Measurements from ENCODE around the gene GBA2. TPM values are rescaled to one million over a fixed set of nuclear protein-coding genes. Genes with fewer than 3 reads are reported as not detected.

Gene GBA2
- total and polyA plus RNA-seq, 2 experiments from 2014 or later: 58.5 to 80.2 TPM

DNA sequence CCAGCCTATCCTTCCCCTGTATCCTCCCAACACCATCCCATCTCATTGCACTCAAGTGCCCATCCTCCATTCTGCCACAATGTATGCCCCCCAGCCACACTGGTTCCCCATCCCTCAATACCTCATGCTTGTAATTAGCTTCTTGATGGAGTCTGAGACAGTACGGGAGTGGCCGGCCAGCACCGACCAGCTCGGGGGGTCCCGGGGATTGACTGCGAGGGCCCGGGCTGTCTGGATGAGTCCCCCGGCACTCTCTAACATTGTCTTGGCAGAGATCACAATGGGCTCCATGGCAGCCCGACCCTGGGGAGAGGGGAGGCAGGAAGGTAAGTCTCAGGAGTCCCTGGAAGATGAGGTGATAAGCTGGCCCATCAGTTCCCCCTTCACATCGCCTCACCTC, 42.1 kb downstream of the GBA2 start:
- no peaks in the 10 kb centered on the region for H3K9me2 ChIP-seq (replicated peaks; ENCODE audit: insufficient read depth)
- peaks cover 4% of the 10 kb centered on the region for H3K36me3 ChIP-seq (replicated peaks; ENCODE audit: insufficient read depth, low read depth)
- no peak overlapping the region for H2AFZ ChIP-seq
- H3K4me1 ChIP-seq (ENCODE audit: insufficient read depth): no peaks in the 10 kb centered on the region
- H3K27ac ChIP-seq: no peak overlapping the region
- no peaks in the 10 kb centered on the region for H3K9me3 ChIP-seq (ENCODE audit: low read depth)
- TF ChIP-seq EZH2 (IDR thresholded peaks at IDR 0.05; ENCODE audit: borderline replicate concordance): no peak
- TF ChIP-seq, protein P1, sequence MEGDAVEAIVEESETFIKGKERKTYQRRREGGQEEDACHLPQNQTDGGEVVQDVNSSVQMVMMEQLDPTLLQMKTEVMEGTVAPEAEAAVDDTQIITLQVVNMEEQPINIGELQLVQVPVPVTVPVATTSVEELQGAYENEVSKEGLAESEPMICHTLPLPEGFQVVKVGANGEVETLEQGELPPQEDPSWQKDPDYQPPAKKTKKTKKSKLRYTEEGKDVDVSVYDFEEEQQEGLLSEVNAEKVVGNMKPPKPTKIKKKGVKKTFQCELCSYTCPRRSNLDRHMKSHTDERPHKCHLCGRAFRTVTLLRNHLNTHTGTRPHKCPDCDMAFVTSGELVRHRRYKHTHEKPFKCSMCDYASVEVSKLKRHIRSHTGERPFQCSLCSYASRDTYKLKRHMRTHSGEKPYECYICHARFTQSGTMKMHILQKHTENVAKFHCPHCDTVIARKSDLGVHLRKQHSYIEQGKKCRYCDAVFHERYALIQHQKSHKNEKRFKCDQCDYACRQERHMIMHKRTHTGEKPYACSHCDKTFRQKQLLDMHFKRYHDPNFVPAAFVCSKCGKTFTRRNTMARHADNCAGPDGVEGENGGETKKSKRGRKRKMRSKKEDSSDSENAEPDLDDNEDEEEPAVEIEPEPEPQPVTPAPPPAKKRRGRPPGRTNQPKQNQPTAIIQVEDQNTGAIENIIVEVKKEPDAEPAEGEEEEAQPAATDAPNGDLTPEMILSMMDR (IDR thresholded peaks at IDR 0.05; ENCODE audit: poor library complexity): no peak
- TF ChIP-seq EZH2phosphoT487 (IDR thresholded peaks at IDR 0.05; ENCODE audit: low read depth, severe bottlenecking, unreplicated experiment): no peak
- H4K20me1 ChIP-seq (ENCODE audit: insufficient read depth, poor library complexity, severe bottlenecking): no peaks in the 10 kb centered on the region
- DNase-seq (ENCODE audit: low spot score): no peak
- H3K4me2 ChIP-seq: no peak overlapping the region
- no peaks in the 10 kb centered on the region for H3K79me2 ChIP-seq
- no peaks in the 10 kb centered on the region for H3K27me3 ChIP-seq
- H3K4me3 ChIP-seq: no peak overlapping the region
- 94% methylated on average over 10 of the region's 10 CpGs for WGBS (ENCODE audit: low lambda C conversion rate, missing lambda C conversion rate)

DNA sequence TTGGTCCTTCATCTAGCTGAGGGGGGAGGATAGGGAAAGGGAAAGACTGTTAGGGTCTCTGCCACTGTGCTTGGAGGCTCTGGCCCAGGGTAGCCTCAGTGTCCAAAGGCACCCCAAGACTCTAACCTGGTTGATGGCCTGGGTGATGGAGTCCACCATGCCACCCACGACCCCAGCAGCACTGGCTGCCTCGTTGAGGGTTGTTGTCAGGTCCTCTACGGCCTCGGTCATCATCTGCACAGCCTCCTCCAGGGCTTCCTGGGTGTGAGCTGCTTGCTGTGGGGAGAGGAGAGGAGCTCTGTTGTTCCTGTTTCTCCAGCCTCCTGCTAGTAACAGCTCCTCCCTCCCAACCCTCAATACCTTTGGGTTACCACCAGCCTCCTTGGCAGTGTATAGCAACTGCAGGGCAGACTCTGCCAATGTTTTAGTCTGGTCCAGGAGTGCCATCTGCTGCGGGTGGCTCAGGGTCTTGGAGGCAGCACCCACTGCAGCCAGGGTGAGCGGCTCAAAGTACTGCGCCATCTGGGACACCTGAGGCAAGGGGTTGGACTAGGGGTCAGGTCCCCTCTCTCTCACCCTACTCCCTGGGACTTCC, 43.1 kb downstream of the GBA2 start:
- Histone ChIP-seq H2AFZ (no peak overlapping the region), H3K36me3 (replicated peaks; ENCODE audit: insufficient read depth, low read depth) (peaks cover 4% of the 10 kb centered on the region), H3K9me2 (replicated peaks; ENCODE audit: insufficient read depth) (no peaks in the 10 kb centered on the region), H3K4me1 (ENCODE audit: insufficient read depth) (no peaks in the 10 kb centered on the region), H3K4me3 (no peak overlapping the region), H3K79me2 (no peaks in the 10 kb centered on the region), H3K4me2 (no peak overlapping the region), H3K9me3 (ENCODE audit: low read depth) (no peaks in the 10 kb centered on the region), H4K20me1 (ENCODE audit: insufficient read depth, poor library complexity, severe bottlenecking) (no peaks in the 10 kb centered on the region), H3K27me3 (no peaks in the 10 kb centered on the region), H3K27ac (no peak overlapping the region)
- TF ChIP-seq, protein P1 (IDR thresholded peaks at IDR 0.05; ENCODE audit: poor library complexity): no peak
- TF ChIP-seq EZH2 (IDR thresholded peaks at IDR 0.05; ENCODE audit: borderline replicate concordance) (no peak), EZH2phosphoT487 (IDR thresholded peaks at IDR 0.05; ENCODE audit: low read depth, severe bottlenecking, unreplicated experiment) (no peak)
- no peak for DNase-seq (ENCODE audit: low spot score)
- 98% methylated on average over 7 of the region's 7 CpGs for WGBS (ENCODE audit: low lambda C conversion rate, missing lambda C conversion rate)

DNA sequence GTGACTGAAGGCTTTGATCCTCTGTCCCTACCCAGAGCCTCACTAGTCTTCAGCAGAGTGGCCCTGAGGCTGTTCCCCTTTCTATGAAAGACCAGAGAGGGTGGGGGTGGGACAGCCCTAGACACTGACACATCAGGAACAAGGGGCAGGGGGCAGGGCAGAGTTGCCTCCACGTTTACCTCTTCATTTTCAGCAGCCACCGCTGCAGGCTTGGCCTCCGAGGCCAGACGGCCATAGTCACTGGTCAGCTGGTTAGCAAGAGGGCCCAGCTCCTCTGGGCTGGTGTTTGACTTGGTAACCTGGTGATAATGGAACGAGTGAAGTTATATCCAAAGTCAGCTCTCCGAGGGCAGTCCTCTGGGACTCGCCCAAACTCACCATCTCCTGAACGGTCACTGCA, 43.7 kb downstream of the GBA2 start:
- H4K20me1 ChIP-seq (ENCODE audit: insufficient read depth, poor library complexity, severe bottlenecking): no peaks in the 10 kb centered on the region
- peaks cover 4% of the 10 kb centered on the region for H3K36me3 ChIP-seq (replicated peaks; ENCODE audit: insufficient read depth, low read depth)
- H3K4me3 ChIP-seq: no peak overlapping the region
- TF ChIP-seq, protein P1 (IDR thresholded peaks at IDR 0.05; ENCODE audit: poor library complexity): no peak
- no peak for TF ChIP-seq EZH2phosphoT487 (IDR thresholded peaks at IDR 0.05; ENCODE audit: low read depth, severe bottlenecking, unreplicated experiment)
- TF ChIP-seq EZH2 (IDR thresholded peaks at IDR 0.05; ENCODE audit: borderline replicate concordance): no peak
- no peaks in the 10 kb centered on the region for H3K27me3 ChIP-seq
- H3K4me2 ChIP-seq: no peak overlapping the region
- H3K9me3 ChIP-seq (ENCODE audit: low read depth): no peaks in the 10 kb centered on the region
- DNase-seq (ENCODE audit: low spot score): no peak
- no peaks in the 10 kb centered on the region for H3K79me2 ChIP-seq
- H2AFZ ChIP-seq: no peak overlapping the region
- H3K9me2 ChIP-seq (replicated peaks; ENCODE audit: insufficient read depth): no peaks in the 10 kb centered on the region
- H3K27ac ChIP-seq: no peak overlapping the region
- WGBS (ENCODE audit: low lambda C conversion rate, missing lambda C conversion rate): 87% methylated on average over 8 of the region's 8 CpGs
- no peaks in the 10 kb centered on the region for H3K4me1 ChIP-seq (ENCODE audit: insufficient read depth)
